ENCODE results near the gene FIGNL2.

DNA sequence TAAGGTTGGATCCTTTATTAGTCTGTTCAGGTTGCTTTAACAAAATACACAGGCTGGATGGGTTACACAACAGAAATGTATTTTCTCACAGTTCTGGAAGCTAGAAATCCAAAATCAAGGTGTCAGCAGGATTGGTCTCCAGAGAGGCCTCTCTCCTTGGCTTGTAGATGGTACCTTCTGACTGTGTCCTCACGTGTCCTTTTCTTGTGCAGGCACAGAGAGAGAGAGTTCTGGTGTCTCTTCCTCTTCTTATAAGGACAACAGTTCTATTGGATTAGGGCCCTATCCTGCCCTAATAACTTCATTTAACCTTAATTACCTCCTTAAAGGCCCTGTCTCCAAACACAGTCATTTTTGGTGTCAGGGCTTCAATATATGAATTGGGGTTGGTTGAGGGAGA lies 34.8 kb upstream of the FIGNL2 start:
- TF ChIP-seq, protein P1, sequence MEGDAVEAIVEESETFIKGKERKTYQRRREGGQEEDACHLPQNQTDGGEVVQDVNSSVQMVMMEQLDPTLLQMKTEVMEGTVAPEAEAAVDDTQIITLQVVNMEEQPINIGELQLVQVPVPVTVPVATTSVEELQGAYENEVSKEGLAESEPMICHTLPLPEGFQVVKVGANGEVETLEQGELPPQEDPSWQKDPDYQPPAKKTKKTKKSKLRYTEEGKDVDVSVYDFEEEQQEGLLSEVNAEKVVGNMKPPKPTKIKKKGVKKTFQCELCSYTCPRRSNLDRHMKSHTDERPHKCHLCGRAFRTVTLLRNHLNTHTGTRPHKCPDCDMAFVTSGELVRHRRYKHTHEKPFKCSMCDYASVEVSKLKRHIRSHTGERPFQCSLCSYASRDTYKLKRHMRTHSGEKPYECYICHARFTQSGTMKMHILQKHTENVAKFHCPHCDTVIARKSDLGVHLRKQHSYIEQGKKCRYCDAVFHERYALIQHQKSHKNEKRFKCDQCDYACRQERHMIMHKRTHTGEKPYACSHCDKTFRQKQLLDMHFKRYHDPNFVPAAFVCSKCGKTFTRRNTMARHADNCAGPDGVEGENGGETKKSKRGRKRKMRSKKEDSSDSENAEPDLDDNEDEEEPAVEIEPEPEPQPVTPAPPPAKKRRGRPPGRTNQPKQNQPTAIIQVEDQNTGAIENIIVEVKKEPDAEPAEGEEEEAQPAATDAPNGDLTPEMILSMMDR (IDR thresholded peaks at IDR 0.05), result no peak
- no peak for TF ChIP-seq POLR2A (IDR thresholded peaks at IDR 0.05)
- no peak for TF ChIP-seq EP300 (IDR thresholded peaks at IDR 0.05; ENCODE audit: low read depth)
- no peak for TF ChIP-seq POLR2AphosphoS5 (IDR thresholded peaks at IDR 0.05)
